GM12892 (cell line): ENCODE data around the gene PHAF1.

Source experiments
- POLR2AphosphoS5 ChIP-seq: IDR thresholded peaks from 2 replicates; pipeline ENCODE4 v1.6.1; 2011; ENCODE audit warnings: low read depth, low read length, control low read depth
- TAF1 ChIP-seq: IDR thresholded peaks from 2 replicates; pipeline ENCODE4 v1.6.1; 2011; ENCODE audit warnings: low read depth, mild to moderate bottlenecking, control low read depth, low read length, borderline replicate concordance

GRCh38 chr16:67117716-67118115 is 8.0 kb downstream of the PHAF1 start:
- TF ChIP-seq POLR2AphosphoS5: no peak
- no peak for TF ChIP-seq TAF1
